ENCODE measurements around the gene SRCAP.

Gene SRCAP

GRCh38 chr16:30740364-30741251, 41.6 kb downstream of the SRCAP start:
- Histone ChIP-seq H3K79me2 (ENCODE audit: low read length) (no peaks in the 10 kb centered on the region), H3K9me3 (replicated peaks; ENCODE audit: insufficient read depth, low read length) (no peaks in the 10 kb centered on the region), H3K9me2 (replicated peaks; ENCODE audit: insufficient read depth, low read length) (no peaks in the 10 kb centered on the region), H3K4me3 (ENCODE audit: low read length) (no peak overlapping the region), H3F3A (ENCODE audit: insufficient read depth, low read length) (peaks cover 4% of the 10 kb centered on the region; the same call in 1 of the 2 replicates), H2AFZ (ENCODE audit: low read length) (no peak overlapping the region), H3K27me3 (replicated peaks; ENCODE audit: insufficient read depth, low read length) (no peaks in the 10 kb centered on the region), H3K4me2 (ENCODE audit: low read depth, low read length) (no peak overlapping the region), H3K4me1 (ENCODE audit: low read length) (no peaks in the 10 kb centered on the region), H3K36me3 (replicated peaks; ENCODE audit: insufficient read depth, low read length) (peaks cover 6% of the 10 kb centered on the region; the same call in 1 of the 2 replicates), H3K27ac (ENCODE audit: low read length) (no peak overlapping the region), H4K20me1 (ENCODE audit: insufficient read depth, low read length) (no peaks in the 10 kb centered on the region), H3K9ac (ENCODE audit: low read length) (no peak overlapping the region)
- DNase-seq, result no peak
- TF ChIP-seq EZH2phosphoT487 (IDR thresholded peaks at IDR 0.05; ENCODE audit: low read length), result no peak
- no peak for TF ChIP-seq EZH2 (optimal IDR thresholded peaks at IDR 0.05; ENCODE audit: low read depth, low read length)
- TF ChIP-seq CTCF (IDR thresholded peaks at IDR 0.05; ENCODE audit: low read length), result no peak

- H3K4me1 ChIP-seq (ENCODE audit: low read length), result no peaks in the 10 kb centered on the region
- no peak for DNase-seq
- peaks cover 6% of the 10 kb centered on the region; the same call in 1 of the 2 replicates for H3K36me3 ChIP-seq (replicated peaks; ENCODE audit: insufficient read depth, low read length)
- H3K9me3 ChIP-seq (replicated peaks; ENCODE audit: insufficient read depth, low read length), result no peaks in the 10 kb centered on the region
- no peaks in the 10 kb centered on the region for H3K27me3 ChIP-seq (replicated peaks; ENCODE audit: insufficient read depth, low read length)
- H3K79me2 ChIP-seq (ENCODE audit: low read length), result no peaks in the 10 kb centered on the region
- no peak overlapping the region for H3K9ac ChIP-seq (ENCODE audit: low read length)
- H3K4me3 ChIP-seq (ENCODE audit: low read length), result no peak overlapping the region
- H2AFZ ChIP-seq (ENCODE audit: low read length), result no peak overlapping the region
- peaks cover 4% of the 10 kb centered on the region; the same call in 1 of the 2 replicates for H3F3A ChIP-seq (ENCODE audit: insufficient read depth, low read length)
- no peak overlapping the region for H3K27ac ChIP-seq (ENCODE audit: low read length)
- no peaks in the 10 kb centered on the region for H4K20me1 ChIP-seq (ENCODE audit: insufficient read depth, low read length)
- no peaks in the 10 kb centered on the region for H3K9me2 ChIP-seq (replicated peaks; ENCODE audit: insufficient read depth, low read length)
- TF ChIP-seq EZH2 (optimal IDR thresholded peaks at IDR 0.05; ENCODE audit: low read depth, low read length) (no peak), EZH2phosphoT487 (IDR thresholded peaks at IDR 0.05; ENCODE audit: low read length) (no peak), CTCF (IDR thresholded peaks at IDR 0.05; ENCODE audit: low read length) (no peak)
- H3K4me2 ChIP-seq (ENCODE audit: low read depth, low read length), result no peak overlapping the region
Measured at GRCh38 chr16:30741461-30741914, 42.5 kb downstream of the SRCAP start.

GRCh38 chr16:30743716-30744115, 44.7 kb downstream of the SRCAP start:
- Histone ChIP-seq H3K79me2 (ENCODE audit: low read length) (peaks cover 2% of the 10 kb centered on the region; the same call in 1 of the 2 replicates), H3K27ac (ENCODE audit: low read length) (no peak overlapping the region), H3K4me1 (ENCODE audit: low read length) (no peaks in the 10 kb centered on the region), H2AFZ (ENCODE audit: low read length) (no peak overlapping the region), H3K4me2 (ENCODE audit: low read depth, low read length) (no peak overlapping the region), H3F3A (ENCODE audit: insufficient read depth, low read length) (peaks cover 12% of the 10 kb centered on the region), H3K9me3 (replicated peaks; ENCODE audit: insufficient read depth, low read length) (no peaks in the 10 kb centered on the region), H3K9ac (ENCODE audit: low read length) (no peak overlapping the region), H4K20me1 (ENCODE audit: insufficient read depth, low read length) (no peaks in the 10 kb centered on the region), H3K4me3 (ENCODE audit: low read length) (no peak overlapping the region), H3K27me3 (replicated peaks; ENCODE audit: insufficient read depth, low read length) (no peaks in the 10 kb centered on the region), H3K36me3 (replicated peaks; ENCODE audit: insufficient read depth, low read length) (no peaks in the 10 kb centered on the region), H3K9me2 (replicated peaks; ENCODE audit: insufficient read depth, low read length) (no peaks in the 10 kb centered on the region)
- TF ChIP-seq CTCF (IDR thresholded peaks at IDR 0.05; ENCODE audit: low read length), result no peak
- no peak for TF ChIP-seq EZH2 (optimal IDR thresholded peaks at IDR 0.05; ENCODE audit: low read depth, low read length)
- no peak for TF ChIP-seq EZH2phosphoT487 (IDR thresholded peaks at IDR 0.05; ENCODE audit: low read length)
- DNase-seq, result no peak

Data from MM.1S (cell line).